GM18498 (cell line): ENCODE measurements around the gene PHLDA2.

Source experiments
- ATAC-seq: cut with Tn5 transposase; IDR thresholded peaks from one replicate; pipeline ENCODE4 v1.9.1; 2021; ENCODE audit warnings: mild to moderate bottlenecking, moderate library complexity; ENCODE audit not compliant: unreplicated experiment

PHLDA2 gene

DNA sequence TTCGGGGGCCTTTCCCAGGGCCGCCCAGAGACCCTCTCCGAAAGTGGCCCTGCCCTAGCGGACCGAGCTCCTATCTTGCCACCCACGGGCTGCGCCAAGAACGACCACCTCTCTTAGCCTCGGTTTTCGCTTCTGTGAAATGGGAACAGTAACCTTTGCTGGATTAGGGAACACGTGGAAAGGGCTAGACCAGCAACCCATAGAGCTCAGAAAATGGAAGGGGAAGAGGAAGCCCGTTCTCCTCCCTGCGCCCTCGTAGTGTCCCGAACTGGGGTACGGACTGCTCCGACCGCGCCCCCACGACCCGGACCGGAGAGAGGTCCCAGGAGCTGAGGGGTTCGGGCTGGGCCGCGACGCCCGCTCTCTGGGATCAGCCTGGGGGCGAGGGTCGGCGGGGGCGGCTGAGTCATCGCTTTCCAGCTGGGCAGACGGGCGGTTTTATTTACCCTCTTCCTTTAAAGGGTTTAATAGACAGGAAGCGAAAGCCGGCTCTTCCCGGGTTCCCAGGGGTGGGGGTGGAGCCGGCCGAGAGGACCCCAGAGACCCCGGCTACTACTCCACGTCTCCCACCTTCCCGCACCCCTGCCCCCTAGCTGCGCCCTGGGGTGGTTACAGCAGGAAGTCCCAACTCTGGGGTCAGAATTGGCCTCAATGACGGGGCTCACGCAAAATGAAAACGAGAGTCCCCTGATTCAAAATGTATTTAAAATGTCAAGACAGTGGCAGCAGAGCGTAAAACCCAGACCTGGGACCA, 907 bp upstream of the PHLDA2 start:
- no peak for ATAC-seq

DNA sequence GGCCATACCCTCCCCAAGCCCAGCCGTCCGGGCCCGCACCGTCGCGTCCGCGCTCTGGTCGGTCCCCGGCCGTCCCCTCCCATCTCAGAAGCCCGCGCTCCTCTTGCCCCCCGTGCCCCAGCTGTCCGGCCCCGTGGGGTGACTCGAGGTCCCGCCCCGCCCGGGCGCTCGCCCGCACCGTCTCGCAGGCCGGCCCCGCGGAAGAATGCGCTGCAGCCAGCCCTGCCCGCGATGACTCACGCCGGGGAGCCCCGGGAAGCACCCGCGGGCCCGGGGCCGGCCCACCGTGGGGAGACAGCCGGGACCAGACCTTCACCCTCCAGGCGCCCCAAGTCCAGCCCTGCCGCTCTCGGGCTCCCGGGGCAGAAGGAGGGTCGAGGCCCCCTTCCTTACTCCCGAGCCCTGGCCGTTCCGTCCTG, 320 bp upstream of the PHLDA2 start:
- ATAC-seq: no peak

DNA sequence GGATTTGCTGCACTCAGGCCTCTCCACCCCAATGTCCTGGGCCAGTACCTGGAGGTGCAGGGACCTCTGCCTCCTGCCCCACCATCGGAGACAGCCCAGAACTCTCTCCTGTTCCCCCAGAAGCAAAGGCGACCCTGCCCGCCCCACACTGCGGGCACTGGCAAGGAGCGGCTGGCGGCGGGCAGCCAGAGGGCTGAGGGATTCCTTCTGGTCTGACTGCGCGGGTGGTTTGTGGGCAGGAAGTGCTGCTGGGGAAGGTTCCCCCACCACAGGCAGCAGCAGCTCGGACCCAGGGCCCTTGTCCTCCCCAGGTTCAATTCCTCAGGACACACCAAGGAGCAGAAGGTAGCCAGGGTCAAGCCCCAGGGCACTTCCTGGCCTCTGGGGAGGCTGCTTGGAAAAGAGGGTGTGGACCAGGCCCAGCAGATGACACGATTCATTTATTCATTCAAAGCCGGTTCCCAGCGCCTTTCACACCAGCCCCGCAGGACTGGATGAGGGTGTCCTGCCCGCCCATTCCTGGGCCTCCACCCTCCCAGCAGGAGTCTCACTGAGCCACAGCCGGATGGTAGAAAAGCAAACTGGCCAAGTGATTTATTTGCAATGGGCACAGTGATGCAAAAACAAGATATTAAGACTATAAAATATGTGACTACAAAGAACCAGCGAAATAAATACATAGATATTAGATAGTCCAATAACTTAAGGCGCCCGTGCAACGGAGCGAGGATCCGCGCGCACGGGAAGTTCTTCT, 1.2 kb downstream of the PHLDA2 start:
- no peak for ATAC-seq

DNA sequence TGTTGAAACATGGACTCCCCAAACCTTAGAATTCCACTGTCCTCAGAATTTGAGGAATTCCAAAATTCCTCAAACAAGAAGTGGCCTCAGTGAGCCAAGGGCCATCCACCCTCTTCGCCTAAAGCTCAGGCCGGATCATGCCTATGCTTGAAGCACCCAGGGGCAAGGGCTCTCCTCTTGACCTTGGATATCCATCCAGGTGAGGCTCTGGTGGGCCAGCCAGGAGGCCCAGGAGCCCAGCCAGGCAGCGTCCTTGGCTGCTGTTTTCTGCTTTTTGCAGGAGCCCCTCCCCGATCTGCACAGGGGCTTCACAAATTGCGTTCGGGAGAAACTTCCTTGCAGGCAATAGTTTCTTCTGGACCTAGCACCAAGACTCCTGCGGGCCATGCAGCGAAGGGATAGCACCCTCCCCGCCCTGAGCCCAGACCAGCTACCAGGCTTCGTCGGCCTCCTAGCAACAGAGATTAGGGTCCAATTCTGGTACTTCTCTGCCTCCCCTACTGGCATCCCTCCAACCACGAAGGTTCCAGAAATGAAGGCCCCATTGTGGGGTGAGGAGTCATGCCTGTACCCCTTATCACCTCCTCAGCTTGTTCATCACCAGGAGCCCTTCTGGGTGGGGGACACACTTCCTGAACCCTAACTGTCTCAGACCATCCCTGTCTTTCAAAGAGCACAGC, 2.0 kb downstream of the PHLDA2 start:
- ATAC-seq: no peak

DNA sequence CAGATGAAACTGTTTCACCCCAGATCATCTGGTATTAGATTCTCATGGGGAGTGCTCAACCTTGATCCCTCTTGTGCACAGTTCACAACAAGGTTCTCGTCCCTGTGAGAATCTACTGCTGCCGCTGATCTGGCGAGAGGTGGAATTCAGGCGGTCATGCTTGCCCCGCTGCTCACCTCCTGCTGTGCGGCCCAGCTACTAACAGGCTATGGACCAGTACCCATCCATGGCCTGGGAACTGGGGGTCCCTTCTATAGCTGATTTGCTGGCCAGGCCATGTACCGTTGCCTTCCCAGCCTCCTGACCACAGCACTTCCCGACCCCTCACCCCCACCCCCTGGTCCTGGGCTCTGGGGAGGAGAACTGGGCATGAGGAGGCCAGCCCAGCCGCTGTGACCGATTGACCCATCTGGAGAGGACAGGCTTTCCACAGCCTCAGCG, 2.6 kb downstream of the PHLDA2 start:
- no peak for ATAC-seq

DNA sequence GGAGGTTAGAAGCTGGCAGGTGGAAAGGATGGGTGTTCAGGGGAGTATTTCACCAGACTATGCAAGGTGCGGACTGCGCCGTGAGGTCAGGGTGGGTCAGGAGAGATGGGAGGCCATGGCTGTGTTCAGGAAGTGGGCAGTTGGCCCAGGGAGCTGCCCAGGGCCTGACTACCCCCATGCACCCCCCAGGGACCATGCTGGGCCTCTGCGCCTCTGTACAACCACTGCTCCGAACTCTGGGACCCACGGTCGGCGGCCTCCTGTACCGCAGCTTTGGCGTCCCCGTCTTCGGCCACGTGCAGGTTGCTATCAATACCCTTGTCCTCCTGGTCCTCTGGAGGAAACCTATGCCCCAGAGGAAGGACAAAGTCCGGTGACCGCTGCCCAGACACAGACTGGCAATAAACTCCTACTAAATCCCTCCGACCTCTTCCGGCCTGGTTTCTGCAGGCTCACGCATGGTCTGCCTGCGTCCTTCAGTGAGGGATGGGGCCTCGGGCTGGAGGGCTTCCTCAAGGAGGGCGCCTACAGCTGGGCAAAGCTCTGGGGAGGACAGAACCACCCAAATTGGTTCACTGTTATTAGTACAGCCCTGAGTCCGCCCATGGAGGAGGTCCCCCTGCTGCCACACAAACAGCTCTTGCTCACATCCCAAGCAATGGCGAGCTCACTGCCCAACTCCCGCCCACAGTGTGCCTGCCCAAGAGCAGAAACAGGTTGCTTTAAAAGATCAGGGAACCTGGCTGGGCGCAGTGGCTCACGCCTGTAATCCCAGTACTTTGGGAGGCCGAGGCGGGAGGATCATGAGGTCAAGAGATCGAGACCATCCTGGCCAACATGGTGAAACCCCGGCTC, 4.2 kb downstream of the PHLDA2 start:
- ATAC-seq: no peak

DNA sequence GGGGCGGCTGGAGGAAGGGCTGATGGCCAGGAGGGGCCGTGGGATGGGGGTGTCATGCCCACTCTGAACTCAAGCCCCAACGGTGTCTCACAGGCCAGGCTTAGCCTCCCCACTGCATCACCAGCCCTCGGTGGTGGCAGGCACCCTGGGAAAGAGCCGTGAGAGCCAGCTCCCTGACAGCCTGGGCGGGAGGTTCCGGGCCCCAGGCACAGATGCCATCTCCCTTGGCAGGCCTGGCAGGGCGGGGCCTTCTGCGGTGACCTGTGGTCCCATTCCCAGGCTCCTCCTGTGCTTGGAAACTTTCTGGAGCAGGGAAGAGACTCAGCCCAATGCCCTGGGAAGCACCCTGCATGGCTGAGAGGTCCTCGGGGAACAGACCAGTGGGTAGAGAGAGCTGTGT, 4.8 kb downstream of the PHLDA2 start:
- no peak for ATAC-seq

DNA sequence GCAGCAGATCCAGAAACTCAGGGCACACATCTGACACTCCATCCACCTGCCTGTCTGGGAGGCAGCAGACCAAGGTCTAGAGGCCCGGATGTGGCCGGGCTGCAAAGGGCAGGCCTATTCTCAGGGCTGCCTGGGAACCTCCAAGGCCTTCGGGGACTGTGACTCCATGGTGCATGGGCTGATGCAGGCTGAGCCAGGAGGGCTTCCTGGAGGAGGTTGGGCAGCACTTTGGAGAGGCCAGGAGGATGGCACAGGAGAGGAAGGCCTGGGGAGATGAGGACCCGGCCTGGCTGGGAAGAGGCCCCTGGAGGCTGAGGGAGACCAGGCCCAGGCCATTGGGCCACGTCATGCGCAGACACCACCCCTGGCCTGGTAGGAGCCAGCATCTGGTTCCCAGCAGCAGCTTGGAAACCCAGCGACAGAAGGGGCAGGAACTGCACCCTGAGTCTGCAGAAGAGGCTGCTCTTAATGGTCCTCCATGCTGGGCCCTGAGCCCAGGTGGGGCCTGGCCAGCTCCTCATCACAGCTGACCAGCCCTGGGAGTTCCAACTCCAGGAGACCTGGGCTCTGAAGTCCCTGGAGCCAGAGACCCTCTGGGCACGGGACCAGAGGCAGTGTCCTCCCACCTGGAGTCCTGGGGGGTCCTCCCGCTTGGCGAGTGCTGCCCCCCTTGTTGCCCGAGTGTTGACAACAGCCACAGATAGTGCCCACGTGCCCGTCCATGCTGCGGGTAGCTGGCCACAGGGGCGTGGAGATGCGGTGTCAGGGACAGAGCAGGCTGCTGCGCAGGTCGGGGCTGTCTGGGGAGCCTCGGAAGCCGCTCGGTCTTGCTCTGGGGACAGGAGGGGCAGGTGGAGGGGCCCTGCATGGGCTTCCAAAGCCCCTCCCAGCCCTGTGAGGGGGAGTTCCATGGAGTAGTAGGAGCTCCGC, 5.5 kb downstream of the PHLDA2 start:
- ATAC-seq: no peak

DNA sequence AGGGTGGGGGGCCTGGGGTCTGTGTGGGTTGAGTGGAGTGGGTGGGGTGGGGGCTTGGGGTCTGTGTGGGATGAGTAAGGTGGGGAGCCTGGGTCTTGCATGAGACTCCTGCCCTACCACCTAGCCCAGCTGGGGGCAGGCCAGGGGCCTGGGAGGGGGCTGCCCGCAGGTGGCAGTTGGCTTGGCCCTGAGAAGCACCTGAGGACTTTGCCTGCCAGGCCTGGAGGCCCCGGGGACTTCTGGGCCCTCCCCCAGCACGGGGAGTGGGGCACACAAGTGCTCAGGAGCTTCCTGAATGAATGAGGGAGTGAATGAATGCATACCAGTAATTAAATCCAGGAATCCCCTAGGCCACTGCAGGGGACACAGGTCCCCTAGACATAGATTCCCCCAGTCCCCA, 6.6 kb downstream of the PHLDA2 start:
- no peak for ATAC-seq

DNA sequence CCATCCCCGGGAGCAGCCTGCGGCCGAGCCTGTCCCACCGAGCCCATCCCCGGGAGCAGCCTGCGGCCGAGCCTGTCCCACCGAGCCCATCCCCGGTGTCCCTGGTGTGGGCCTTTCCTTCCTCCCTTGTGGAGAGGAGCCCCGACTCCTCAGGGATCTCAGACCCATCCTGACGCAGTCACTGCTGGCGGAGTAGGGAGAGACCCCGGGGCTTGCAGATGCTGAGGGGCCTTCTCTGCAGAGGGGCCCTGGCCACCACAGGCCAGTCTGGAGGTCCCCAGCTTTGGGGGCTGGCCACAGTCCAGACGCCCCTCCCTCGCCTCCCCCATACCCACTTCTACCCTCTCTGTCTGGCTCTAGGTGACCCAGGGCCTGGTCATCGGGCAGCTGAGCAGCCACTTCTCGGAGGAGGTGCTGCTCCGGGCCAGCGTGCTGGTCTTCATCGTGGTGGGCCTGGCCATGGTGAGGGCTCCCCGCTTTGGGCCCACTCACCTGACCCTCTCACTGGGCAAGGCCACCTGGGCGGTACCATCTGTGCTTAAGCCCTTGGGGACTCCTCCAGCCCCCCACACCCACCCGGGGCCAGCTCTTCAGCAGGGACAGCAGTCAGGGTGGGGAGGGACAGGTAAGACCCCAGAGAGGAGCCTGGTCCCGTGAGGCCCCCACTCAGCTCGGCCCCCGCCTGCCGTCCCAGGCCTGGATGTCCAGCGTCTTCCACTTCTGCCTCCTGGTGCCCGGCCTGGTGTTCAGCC, 7.3 kb downstream of the PHLDA2 start:
- no peak for ATAC-seq

DNA sequence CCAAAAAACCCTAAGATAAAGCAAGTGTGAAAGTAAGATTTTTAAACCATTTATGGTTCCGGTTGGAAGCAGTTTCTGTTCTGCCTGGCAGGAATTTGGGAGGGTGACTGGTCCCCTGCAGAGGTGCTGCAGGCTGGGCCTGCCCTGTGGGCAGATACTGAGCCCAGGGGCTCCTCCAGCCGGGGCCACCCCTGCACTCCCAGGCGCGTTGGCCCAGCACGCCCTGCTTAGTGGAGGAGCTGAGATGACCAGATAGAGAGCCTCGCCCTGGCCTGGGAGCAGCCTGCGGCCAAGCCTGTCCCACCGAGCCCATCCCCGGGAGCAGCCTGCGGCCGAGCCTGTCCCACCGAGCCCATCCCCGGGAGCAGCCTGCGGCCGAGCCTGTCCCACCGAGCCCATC, 8.0 kb downstream of the PHLDA2 start:
- no peak for ATAC-seq

DNA sequence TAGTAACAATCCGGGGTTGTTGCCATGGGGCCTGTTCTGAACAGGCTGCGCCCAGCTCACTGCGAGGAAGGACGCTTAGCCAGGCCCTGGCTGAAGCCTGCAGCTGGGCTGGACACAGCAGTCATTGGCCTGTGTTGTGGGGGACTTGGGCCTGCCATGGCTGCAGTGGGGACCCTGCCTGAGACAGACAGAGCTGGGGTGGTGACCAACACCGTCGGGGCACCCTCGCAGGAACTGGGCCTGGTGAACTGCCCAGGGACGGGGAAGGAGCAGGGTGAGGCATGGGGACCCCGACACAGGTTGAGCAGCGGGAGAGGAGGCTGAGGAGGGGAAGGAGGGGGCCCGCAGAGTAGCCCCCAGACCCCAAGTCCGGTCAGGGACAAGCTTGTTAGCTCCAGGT, 8.9 kb downstream of the PHLDA2 start:
- ATAC-seq: no peak

DNA sequence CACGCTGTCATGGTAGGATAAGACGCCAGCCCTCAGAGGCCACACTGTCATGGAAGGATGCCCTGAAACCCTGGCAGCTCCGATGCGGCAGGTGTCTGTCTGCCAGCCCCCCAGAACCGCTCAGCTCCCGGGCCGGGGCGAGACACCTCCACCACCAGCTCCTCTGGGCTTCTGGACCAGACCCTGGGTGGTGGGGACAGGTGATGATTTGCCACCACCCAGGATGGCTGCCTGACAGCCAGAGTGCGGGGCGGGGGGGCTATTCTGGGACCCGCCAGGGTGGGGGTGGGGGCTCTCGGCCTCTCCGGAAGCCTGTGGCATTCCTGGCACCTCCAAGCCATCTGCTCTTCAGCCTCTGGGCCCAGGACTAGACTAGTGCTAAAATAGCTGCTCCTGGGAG, 9.4 kb downstream of the PHLDA2 start:
- no peak for ATAC-seq

DNA sequence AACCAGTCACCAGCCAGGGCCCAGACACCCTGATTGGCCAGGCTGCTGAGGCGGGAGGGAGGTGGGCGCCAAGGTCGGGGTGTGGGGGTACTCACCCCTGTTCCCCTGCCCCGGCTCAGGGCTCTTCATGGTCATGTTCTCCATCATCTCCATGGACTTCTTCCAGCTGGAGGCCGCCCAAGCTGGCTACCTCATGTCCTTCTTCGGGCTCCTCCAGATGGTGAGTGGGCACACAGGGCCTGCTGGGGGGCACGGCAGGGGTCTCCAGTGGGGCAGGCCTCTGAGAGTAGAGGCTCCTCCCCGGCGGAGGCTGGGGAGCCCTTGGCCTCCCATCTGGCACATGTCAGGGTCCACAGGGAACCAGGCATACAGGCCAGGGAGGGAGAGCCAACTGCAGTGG, 10.0 kb downstream of the PHLDA2 start:
- no peak for ATAC-seq

DNA sequence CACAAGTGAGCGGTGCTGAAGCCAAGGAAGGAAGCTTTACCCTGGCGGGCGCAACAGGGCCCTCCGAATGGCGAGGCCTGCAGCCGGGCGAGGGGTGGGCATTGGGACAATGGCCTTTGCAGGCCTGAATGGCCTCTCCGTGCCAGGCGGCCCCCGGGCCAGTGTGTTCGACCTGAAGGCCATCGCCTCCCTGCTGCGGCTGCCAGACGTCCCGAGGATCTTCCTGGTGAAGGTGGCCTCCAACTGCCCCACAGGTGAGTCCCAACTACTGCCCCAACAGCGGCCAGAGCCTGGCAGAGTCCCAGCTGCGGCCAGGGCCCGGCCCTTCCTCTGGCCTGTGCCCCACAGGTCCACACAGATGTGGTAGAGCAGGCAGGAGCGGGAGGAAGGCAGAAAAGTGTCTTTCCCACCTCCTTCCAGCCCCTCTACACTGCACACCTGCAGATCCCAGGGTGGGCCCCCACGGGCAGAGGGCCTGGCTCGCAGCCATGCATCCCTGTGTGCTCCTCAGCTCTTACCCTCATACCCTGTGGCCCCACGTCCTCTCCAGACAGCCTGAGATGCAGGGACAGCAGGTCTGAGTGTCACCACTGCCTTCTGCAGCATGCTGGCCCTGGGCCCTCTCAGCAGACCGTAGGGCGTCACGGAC, 11.3 kb downstream of the PHLDA2 start:
- no peak for ATAC-seq

DNA sequence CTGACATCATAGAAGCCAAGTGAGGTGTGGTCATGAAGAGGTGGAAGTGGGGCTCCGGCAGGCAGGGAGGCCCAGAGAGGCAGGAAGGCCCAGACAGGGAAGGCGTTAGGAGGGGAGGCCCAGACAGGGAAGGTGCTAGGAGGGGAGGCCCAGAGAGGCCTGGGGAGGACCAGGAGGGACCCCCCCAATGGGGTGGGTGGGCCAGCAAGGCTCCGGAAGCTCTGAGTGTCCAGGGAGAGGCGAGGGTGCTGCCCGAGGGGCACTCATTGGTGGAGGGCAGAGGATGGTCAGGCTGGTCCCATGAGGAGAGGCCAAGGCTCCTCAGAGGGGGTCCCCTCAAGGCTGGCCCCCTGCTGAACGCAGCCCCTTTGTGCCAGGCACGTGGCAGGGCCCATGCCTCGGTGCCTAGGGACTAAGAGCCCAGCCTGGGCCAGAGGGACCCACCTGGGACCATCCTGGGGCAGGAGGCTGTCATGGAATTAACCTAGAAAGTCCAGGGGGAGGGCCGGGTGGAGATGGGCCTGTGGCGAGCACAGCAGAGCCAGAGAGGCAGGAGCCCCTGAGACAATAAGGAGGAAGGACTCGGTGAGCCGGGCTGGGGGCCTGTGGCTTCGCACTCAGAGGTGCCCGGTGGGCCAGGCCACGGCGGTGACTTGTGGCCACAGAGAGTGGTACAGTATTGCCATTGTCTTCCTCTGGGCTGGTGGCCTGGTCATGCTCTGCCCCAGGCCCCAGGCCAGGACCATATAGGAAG, 12.2 kb downstream of the PHLDA2 start:
- no peak for ATAC-seq

DNA sequence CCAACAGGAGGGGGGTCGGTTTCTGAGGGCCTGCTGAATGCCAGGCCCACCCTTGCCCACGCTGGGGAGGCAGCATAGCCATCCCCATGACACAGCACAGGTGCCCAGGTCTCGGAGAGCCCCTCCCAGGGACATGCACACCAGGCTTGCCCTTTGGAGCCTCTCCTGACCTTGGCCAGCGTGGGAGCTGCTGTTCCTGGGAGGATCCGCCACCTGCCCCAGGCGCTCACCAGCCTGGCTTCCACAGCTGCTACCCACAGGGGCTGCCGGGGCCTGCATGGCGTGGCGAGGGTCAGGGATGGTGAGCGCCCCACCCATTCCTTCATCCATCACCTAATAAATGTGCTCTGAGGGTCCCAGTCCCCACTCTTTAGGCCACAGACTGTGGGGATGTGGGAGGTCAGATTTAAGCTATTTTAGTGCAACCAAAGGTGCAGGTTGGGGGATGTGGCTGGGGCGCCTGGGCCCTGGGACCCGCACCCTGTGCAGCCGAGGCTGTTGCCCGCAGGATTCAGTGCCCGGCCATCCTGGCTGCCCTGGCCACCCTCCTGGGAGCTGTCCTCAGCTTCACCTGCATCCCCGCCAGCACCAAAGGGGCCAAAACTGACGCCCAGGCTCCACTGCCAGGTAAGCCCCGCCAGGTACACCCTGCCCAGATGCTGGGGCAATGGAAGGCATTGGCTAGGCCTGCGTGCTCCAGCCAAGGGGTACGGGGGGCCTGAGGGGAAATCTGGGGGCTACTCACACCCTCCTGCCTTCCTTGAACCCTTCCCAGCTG, 12.9 kb downstream of the PHLDA2 start:
- ATAC-seq: no peak
